Lung (tissue), 12 donors: Measurements from ENCODE around the gene DYSF. TPM values are rescaled to one million over a fixed set of nuclear protein-coding genes. Genes with fewer than 3 reads are reported as not detected.

Experiments
- ATAC-seq: fragments of 200-7000 bp; cut with Tn5 transposase; one replicate; pipeline ENCODE4 v1.9.1; 2020; ENCODE audit warnings: moderate number of reproducible peaks; ENCODE audit not compliant: insufficient read depth, low FRiP score
- DNase-seq, 3 donors: peaks; one replicate each; pipeline ENCODE4 v3.0.0-alpha.2; 2013 to 2017
- H3K27ac ChIP-seq, 2 donors: one replicate each; pipeline ENCODE4 v1.5.1; 2013; ENCODE audit warnings: mild to moderate bottlenecking in 2 of 2, moderate library complexity in 2 of 2, control low read depth in 1 of 2, inconsistent platforms in 1 of 2, low read depth in 1 of 2, low read length in 1 of 2
- H3K27me3 ChIP-seq, 3 donors: one replicate each; pipeline ENCODE4 v1.5.1; 2013; ENCODE audit warnings: low read length in 2 of 3; ENCODE audit not compliant: control insufficient read depth in 3 of 3, insufficient read depth in 3 of 3
- H3K36me3 ChIP-seq, 4 donors: one replicate each; pipeline ENCODE4 v1.5.1; 2013; ENCODE audit warnings: low read length in 4 of 4, mild to moderate bottlenecking in 1 of 4, moderate library complexity in 1 of 4; ENCODE audit not compliant: control insufficient read depth in 4 of 4, insufficient read depth in 4 of 4
- H3K4me1 ChIP-seq, 5 donors: one replicate each; pipeline ENCODE4 v1.5.1; 2013; ENCODE audit warnings: low read length in 5 of 5, mild to moderate bottlenecking in 2 of 5, moderate library complexity in 1 of 5; ENCODE audit not compliant: control insufficient read depth in 5 of 5, insufficient read depth in 5 of 5
- H3K4me3 ChIP-seq: one replicate; pipeline ENCODE4 v1.5.1; 2013; ENCODE audit warnings: mild to moderate bottlenecking, control low read depth, moderate library complexity
- H3K9ac ChIP-seq, 2 donors: one replicate each; pipeline ENCODE4 v1.5.1; 2013; ENCODE audit warnings: low read length in 2 of 2, control low read depth in 1 of 2; ENCODE audit not compliant: insufficient read depth in 1 of 2
- H3K9me3 ChIP-seq, 4 donors: one replicate each; pipeline ENCODE4 v1.5.1; 2013; ENCODE audit warnings: low read length in 3 of 4, mild to moderate bottlenecking in 1 of 4, moderate library complexity in 1 of 4; ENCODE audit not compliant: control insufficient read depth in 4 of 4, insufficient read depth in 3 of 4
- WGBS, 2 donors: extraction: QIAGEN DNeasy Blood & Tissue Kit; methylation state at CpG; one replicate each; pipeline ENCODE4 v1.1.7; 2013; 5-methylcytosine and 5-hydroxymethylcytosine counted together
- polyA plus RNA-seq, 2 donors: library from polyadenylated mRNA; stranded (reverse); fragments of 200-250 nt; gene quantifications; one replicate each; pipeline ENCODE4 v1.2.1, GENCODE V29; 2013
- total RNA-seq, 2 donors: library from RNA; depleted of rRNA in 1 of 2; stranded (reverse); fragments of >200 nt in 1 of 2; gene quantifications; one replicate each; pipeline ENCODE4 v1.2.1, GENCODE V29; 2014 to 2021
- TF ChIP-seq, protein P1 (sequence below): IDR thresholded peaks from 2 replicates; pipeline ENCODE4 v1.5.1; 2012; ENCODE audit warnings: mild to moderate bottlenecking; ENCODE audit errors: control extremely low read depth, extremely low read depth
- donor health status: control.
- donor health status: control.
- donor health status: Bipolar disorder and iron deficiency.
- donor health status: healthy.
- donor health status: DM: yes; HTN: yes; CAD: no.

Gene DYSF
- total and polyA plus RNA-seq, 4 donors: 12.9 to 56.2 (median 40.0) TPM

DNA sequence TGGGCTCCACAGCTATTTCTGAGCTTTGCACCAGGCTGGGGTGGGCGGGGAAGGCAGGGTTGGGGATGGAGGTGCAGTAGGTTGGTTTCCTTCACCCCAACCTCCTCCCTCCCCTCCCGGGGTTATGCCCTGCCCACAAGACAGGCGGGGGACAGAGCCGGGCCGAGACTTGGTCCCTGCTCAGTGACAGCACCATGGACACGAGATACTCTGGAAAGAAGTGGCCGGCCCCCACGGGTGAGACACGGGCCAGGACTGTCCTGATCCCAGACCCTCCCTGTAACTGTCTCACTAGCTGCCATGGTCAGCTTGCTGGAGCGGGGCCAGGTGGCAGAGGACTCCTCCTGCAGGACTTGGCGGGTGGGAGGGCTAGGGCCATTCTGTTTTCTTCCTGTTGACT, 59.7 kb downstream of the DYSF start:
- WGBS, 2 donors: 65 to 81% methylated on average over 10 to 11 of the region's 11 CpGs
- DNase-seq: no peak

DNA sequence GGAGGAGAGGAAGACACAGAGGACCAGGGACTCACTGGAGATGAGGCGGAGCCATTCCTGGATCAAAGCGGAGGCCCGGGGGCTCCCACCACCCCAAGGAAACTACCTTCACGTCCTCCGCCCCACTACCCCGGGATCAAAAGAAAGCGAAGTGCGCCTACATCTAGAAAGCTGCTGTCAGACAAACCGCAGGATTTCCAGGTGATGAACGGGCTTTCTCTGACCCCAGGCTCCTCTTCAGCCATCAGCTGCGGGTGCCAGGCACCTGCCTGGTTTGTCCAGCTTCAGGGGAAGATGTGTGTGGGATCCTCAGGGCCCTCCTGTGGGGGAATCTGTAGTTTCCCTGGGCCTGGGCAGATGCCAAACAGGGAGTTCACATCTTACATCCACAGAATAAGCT, 60.4 kb downstream of the DYSF start:
- WGBS, 2 donors: 84 to 95% methylated on average over 11 of the region's 11 CpGs
- no peaks in the 10 kb centered on the region for H3K9me3 ChIP-seq
- peaks cover 0 to 3% (median 0%) of the 10 kb centered on the region in 5 donors for H3K4me1 ChIP-seq
- no peak overlapping the region for H3K27ac ChIP-seq
- no peak overlapping the region for H3K9ac ChIP-seq
- H3K4me3 ChIP-seq: no peak overlapping the region
- no peak for DNase-seq
- peaks cover 0 to 10% (median 3%) of the 10 kb centered on the region in 4 donors for H3K36me3 ChIP-seq
- H3K27me3 ChIP-seq: peaks cover 0 to 5% (median 0%) of the 10 kb centered on the region in 3 donors
- TF ChIP-seq, protein P1, sequence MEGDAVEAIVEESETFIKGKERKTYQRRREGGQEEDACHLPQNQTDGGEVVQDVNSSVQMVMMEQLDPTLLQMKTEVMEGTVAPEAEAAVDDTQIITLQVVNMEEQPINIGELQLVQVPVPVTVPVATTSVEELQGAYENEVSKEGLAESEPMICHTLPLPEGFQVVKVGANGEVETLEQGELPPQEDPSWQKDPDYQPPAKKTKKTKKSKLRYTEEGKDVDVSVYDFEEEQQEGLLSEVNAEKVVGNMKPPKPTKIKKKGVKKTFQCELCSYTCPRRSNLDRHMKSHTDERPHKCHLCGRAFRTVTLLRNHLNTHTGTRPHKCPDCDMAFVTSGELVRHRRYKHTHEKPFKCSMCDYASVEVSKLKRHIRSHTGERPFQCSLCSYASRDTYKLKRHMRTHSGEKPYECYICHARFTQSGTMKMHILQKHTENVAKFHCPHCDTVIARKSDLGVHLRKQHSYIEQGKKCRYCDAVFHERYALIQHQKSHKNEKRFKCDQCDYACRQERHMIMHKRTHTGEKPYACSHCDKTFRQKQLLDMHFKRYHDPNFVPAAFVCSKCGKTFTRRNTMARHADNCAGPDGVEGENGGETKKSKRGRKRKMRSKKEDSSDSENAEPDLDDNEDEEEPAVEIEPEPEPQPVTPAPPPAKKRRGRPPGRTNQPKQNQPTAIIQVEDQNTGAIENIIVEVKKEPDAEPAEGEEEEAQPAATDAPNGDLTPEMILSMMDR: no peak
- no peak for ATAC-seq

More for the DNA sequence above, 59.7 kb downstream of the DYSF start:
- Histone ChIP-seq H3K4me1 (peaks cover 0 to 3% (median 0%) of the 10 kb centered on the region in 5 donors), H3K36me3 (peaks cover 0 to 10% (median 3%) of the 10 kb centered on the region in 4 donors), H3K4me3 (no peak overlapping the region), H3K27me3 (peaks cover 0 to 5% (median 0%) of the 10 kb centered on the region in 3 donors), H3K27ac (no peak overlapping the region), H3K9ac (no peak overlapping the region), H3K9me3 (no peaks in the 10 kb centered on the region)
- ATAC-seq: no peak
- TF ChIP-seq, protein P1: no peak

DNA sequence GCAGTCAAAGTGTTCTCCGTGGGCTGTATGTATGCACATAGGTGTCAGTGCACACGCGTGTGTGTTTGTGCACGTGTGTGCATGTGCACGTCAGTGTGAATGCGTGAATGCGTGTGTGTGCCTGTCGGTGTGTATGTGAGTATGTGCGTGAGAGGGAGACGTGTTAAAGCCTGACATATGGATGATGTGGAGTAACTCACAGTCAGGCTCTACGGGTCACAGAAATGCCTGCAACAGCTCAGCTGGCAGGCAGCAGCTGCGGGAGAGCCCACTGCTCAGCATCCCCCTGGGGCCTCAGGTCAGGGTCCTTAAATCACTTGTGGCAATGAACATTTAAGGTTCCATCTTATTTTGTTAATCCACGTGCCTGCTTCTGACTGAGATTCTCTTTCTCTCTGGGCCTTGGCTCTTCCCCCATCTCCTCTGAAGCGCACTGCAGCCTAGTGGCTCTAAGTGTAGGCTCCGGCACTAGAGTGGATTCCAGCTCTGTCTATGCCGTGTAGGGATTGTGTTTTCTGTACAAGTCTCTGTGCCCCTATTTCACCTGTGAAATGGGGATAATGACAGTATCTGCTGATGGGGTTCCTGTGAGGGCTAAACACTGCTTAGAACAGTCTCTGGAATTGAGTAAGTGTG, 63.0 kb downstream of the DYSF start:
- Histone ChIP-seq H3K4me1 (peaks cover 0 to 3% (median 0%) of the 10 kb centered on the region in 5 donors), H3K36me3 (peaks cover 0 to 10% (median 3%) of the 10 kb centered on the region in 4 donors), H3K9me3 (peaks cover 0 to 2% (median 0%) of the 10 kb centered on the region in 4 donors), H3K4me3 (no peak overlapping the region), H3K27me3 (peaks cover 0 to 5% (median 0%) of the 10 kb centered on the region in 3 donors), H3K27ac (no peak overlapping the region), H3K9ac (no peak overlapping the region)
- ATAC-seq: no peak
- DNase-seq: no peak
- WGBS, 2 donors: 86 to 91% methylated on average over 16 of the region's 16 CpGs
- TF ChIP-seq, protein P1: no peak
